Loucy (cell line): ENCODE data around the gene FOXD1.

ENCODE experiments used
- H2AFZ ChIP-seq: fragments of 200-600 bp; sonication (generic); 2 replicates; pipeline ENCODE4 v1.6.0; 2016; ENCODE audit warnings: antibody characterized with exemption, mild to moderate bottlenecking, low read length, moderate library complexity
- H3F3A ChIP-seq: fragments of 200-600 bp; 2 replicates; pipeline ENCODE4 v1.6.0; 2016; ENCODE audit warnings: antibody characterized with exemption, low read depth, mild to moderate bottlenecking
- H3K27me3 ChIP-seq: fragments of 200-600 bp; sonication (generic); 2 replicates; pipeline ENCODE4 v1.6.1; 2014; ENCODE audit warnings: low read length, mild to moderate bottlenecking; ENCODE audit not compliant: insufficient read depth, poor library complexity, severe bottlenecking
- H3K36me3 ChIP-seq: fragments of 200-600 bp; sonication (generic); 2 replicates; pipeline ENCODE4 v1.6.1; 2016; ENCODE audit warnings: low read length; ENCODE audit not compliant: insufficient read depth
- H3K4me1 ChIP-seq: fragments of 200-600 bp; sonication (generic); 2 replicates; pipeline ENCODE4 v1.5.1; 2014; ENCODE audit warnings: low read length, mild to moderate bottlenecking; ENCODE audit not compliant: insufficient read depth, poor library complexity, severe bottlenecking
- H3K4me2 ChIP-seq: fragments of 200-600 bp; sonication (generic); 2 replicates; pipeline ENCODE4 v1.6.0; 2014; ENCODE audit warnings: antibody characterized with exemption, low read length, low read depth, mild to moderate bottlenecking; ENCODE audit not compliant: poor library complexity, severe bottlenecking
- H3K4me3 ChIP-seq: fragments of 200-600 bp; sonication (generic); 2 replicates; pipeline ENCODE4 v1.5.1; 2014; ENCODE audit warnings: low read length, mild to moderate bottlenecking, mixed read lengths; ENCODE audit not compliant: poor library complexity, severe bottlenecking
- H3K79me2 ChIP-seq: fragments of 200-600 bp; sonication (generic); 2 replicates; pipeline ENCODE4 v1.6.1; 2014; ENCODE audit warnings: low read length; ENCODE audit not compliant: insufficient read depth
- H3K9ac ChIP-seq: fragments of 200-600 bp; sonication (generic); 2 replicates; pipeline ENCODE4 v1.6.0; 2014; ENCODE audit warnings: mild to moderate bottlenecking, low read depth, low read length, moderate library complexity; ENCODE audit not compliant: poor library complexity, severe bottlenecking
- H3K9me2 ChIP-seq: fragments of 200-600 bp; sonication (generic); replicated peaks from 2 replicates; pipeline ENCODE4 v1.6.1; 2016; ENCODE audit warnings: low read depth, low read length, mixed read lengths
- H3K9me3 ChIP-seq: fragments of 200-600 bp; sonication (generic); 2 replicates; pipeline ENCODE4 v1.6.1; 2014; ENCODE audit warnings: mild to moderate bottlenecking, antibody characterized with exemption, low read length, low read depth; ENCODE audit not compliant: insufficient read depth
- H4K20me1 ChIP-seq: fragments of 200-600 bp; sonication (generic); 2 replicates; pipeline ENCODE4 v1.6.0; 2014; ENCODE audit warnings: antibody characterized with exemption, low read length, mild to moderate bottlenecking; ENCODE audit not compliant: insufficient read depth, poor library complexity, severe bottlenecking
- EZH2phosphoT487 ChIP-seq: fragments of 200-600 bp; IDR thresholded peaks from 2 replicates; pipeline ENCODE4 v1.6.1; 2018; ENCODE audit warnings: antibody characterized with exemption, mild to moderate bottlenecking, moderate library complexity, borderline replicate concordance
- TF ChIP-seq, protein P1 (sequence below): fragments of 200-600 bp; sonication (generic); conservative IDR thresholded peaks from 2 replicates; pipeline ENCODE4 v1.5.1; 2014; ENCODE audit warnings: mild to moderate bottlenecking, antibody characterized with exemption, low read length

The FOXD1 gene

DNA sequence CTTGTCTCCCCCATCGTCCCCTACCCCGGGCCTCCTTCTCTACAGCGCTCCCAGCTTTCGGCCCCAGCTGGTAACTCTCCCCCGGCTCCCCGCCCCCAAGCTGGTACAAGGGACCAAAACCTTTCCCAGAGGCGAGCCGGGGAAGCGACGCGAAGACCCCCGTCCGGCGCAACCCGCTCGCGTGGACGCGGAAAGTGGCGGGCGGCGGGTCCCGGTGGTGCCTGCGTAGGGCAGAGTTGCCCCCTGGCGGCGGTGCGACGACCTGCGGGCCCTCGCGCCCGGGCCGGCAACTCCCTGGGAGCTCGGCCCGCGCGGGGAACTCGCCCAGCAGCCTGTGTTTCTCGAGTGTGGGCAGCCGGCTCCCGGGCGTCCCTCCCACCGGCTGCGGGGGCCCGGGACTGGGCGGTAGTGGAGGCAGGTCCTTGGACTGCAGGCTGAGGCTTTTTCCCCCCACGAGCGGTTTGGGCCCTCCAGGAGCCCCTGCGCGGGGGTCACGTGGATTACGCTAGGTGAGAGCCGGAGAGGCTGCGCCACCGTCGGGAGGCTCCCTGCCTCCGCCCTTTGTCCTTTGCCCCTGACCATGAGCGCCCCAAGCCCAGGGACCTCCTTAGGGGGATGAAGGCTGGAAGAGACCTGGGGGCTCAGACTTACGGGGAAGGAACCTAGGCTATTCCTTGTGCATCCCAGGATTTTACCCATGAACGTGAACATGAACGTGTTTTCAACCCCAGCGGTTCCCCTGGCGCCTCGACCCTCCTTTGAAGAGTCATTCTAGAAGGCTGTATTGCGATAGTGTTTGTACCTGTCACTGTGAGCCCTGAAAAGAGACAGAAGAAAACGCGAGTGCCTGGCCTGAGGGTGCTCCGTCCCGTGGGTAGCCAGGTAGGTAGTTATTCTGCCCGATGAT lies 2.9 kb upstream of the FOXD1 start:
- H3K4me3 ChIP-seq = no peak overlapping the region
- no peaks in the 10 kb centered on the region for H3K36me3 ChIP-seq
- H3K9me3 ChIP-seq = no peaks in the 10 kb centered on the region
- no peaks in the 10 kb centered on the region for H4K20me1 ChIP-seq
- H3K4me2 ChIP-seq = no peak overlapping the region
- no peak overlapping the region for H2AFZ ChIP-seq
- no peak overlapping the region for H3K9ac ChIP-seq
- H3K9me2 ChIP-seq = no peaks in the 10 kb centered on the region
- no peak for TF ChIP-seq EZH2phosphoT487
- TF ChIP-seq, protein P1, sequence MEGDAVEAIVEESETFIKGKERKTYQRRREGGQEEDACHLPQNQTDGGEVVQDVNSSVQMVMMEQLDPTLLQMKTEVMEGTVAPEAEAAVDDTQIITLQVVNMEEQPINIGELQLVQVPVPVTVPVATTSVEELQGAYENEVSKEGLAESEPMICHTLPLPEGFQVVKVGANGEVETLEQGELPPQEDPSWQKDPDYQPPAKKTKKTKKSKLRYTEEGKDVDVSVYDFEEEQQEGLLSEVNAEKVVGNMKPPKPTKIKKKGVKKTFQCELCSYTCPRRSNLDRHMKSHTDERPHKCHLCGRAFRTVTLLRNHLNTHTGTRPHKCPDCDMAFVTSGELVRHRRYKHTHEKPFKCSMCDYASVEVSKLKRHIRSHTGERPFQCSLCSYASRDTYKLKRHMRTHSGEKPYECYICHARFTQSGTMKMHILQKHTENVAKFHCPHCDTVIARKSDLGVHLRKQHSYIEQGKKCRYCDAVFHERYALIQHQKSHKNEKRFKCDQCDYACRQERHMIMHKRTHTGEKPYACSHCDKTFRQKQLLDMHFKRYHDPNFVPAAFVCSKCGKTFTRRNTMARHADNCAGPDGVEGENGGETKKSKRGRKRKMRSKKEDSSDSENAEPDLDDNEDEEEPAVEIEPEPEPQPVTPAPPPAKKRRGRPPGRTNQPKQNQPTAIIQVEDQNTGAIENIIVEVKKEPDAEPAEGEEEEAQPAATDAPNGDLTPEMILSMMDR = no peak
- H3K27me3 ChIP-seq = no peaks in the 10 kb centered on the region
- no peaks in the 10 kb centered on the region for H3K4me1 ChIP-seq
- H3K79me2 ChIP-seq = no peaks in the 10 kb centered on the region
- no peaks in the 10 kb centered on the region for H3F3A ChIP-seq

DNA sequence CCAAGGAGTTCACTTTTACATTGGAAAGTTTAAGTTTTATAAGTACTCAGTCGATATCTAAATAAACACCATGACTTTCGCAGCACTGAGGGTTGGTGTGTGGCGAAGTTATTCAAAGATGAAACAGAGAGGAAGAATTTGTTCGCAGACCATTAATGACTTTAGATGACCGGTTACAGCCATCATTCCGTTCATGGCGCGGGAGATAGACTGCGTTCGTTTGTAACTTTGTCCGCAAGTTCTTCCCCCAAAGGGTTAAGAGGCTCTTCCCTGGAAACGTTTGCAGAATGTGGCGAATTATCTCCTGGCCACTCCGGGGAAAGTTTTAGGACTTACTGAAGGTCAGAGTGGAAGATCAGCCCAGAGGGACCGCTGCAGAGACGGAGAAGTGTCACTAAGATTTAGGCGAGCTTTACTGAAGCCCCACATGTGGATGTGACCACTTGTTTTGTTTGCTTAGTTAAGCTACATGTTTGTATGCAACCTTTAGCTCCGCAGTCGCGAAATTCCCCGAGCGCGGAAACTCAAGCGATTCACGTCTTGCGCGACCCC lies 2.2 kb upstream of the FOXD1 start:
- no peak overlapping the region for H3K4me3 ChIP-seq
- H3K9ac ChIP-seq = no peak overlapping the region
- H3K27me3 ChIP-seq = no peaks in the 10 kb centered on the region

DNA sequence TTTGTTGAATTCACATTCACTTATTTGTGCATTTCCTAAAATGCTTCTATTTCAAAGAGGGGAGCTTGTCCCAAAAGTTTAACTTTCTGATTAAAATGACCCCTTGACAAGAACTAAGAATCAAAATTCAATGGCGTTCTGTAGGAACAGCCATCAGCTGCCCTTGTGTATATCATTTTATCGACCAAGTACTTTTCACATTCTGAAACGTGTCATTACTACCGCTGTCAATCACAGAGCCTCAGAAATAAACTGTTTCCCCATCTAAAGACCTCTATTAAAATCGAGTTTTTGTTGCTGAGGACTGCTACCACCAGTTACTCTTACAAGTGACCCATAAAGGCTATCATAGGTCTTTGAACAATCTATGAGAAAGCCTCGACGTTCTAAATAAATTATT lies 1.6 kb upstream of the FOXD1 start:
- no peaks in the 10 kb centered on the region for H3K79me2 ChIP-seq
- no peak for TF ChIP-seq EZH2phosphoT487
- TF ChIP-seq, protein P1 = no peak
- no peaks in the 10 kb centered on the region for H3K4me1 ChIP-seq
- no peak overlapping the region for H3K4me3 ChIP-seq
- no peaks in the 10 kb centered on the region for H3K9me2 ChIP-seq
- H3K9ac ChIP-seq = no peak overlapping the region
- no peaks in the 10 kb centered on the region for H3K36me3 ChIP-seq
- H3F3A ChIP-seq = no peaks in the 10 kb centered on the region
- no peak overlapping the region for H2AFZ ChIP-seq
- no peak overlapping the region for H3K4me2 ChIP-seq
- no peaks in the 10 kb centered on the region for H3K9me3 ChIP-seq
- H3K27me3 ChIP-seq = no peaks in the 10 kb centered on the region
- no peaks in the 10 kb centered on the region for H4K20me1 ChIP-seq

More for the DNA sequence above, 2.2 kb upstream of the FOXD1 start:
- no peaks in the 10 kb centered on the region for H3K9me2 ChIP-seq
- no peaks in the 10 kb centered on the region for H3F3A ChIP-seq
- no peaks in the 10 kb centered on the region for H3K4me1 ChIP-seq
- TF ChIP-seq, protein P1 = no peak
- no peak for TF ChIP-seq EZH2phosphoT487
- no peak overlapping the region for H2AFZ ChIP-seq
- no peaks in the 10 kb centered on the region for H3K36me3 ChIP-seq
- no peak overlapping the region for H3K4me2 ChIP-seq
- H4K20me1 ChIP-seq = no peaks in the 10 kb centered on the region
- H3K9me3 ChIP-seq = no peaks in the 10 kb centered on the region
- no peaks in the 10 kb centered on the region for H3K79me2 ChIP-seq
